CD14-positive monocyte (primary cell): Measurements from ENCODE around the gene MYO7B. TPM values are rescaled to one million over a fixed set of nuclear protein-coding genes. Genes with fewer than 3 reads are reported as not detected.

Source experiments
- DNase-seq, 3 donors: peaks; one replicate each; pipeline ENCODE4 v3.0.0-alpha.2; 2011 to 2022
- H2AFZ ChIP-seq: 2 replicates; pipeline ENCODE4 v1.6.0; 2012; ENCODE audit warnings: mild to moderate bottlenecking, low read depth, low read length, inconsistent platforms; ENCODE audit not compliant: insufficient read depth, poor library complexity, severe bottlenecking
- H3K27ac ChIP-seq, 2 donors: 1 replicate in 1 of 2; 2 replicates in 1 of 2; pipeline ENCODE4 v1.5.1; 2012 to 2013; ENCODE audit warnings: low read length in 2 of 2, control low read depth in 1 of 2, inconsistent platforms in 1 of 2, low read depth in 1 of 2, mild to moderate bottlenecking in 1 of 2
- H3K27me3 ChIP-seq, 2 donors: one replicate each; pipeline versions ENCODE4 v1.6.0 to v1.6.1; 2011 to 2013; ENCODE audit warnings: low read length in 2 of 2; ENCODE audit not compliant: control insufficient read depth in 2 of 2, insufficient read depth in 2 of 2
- H3K36me3 ChIP-seq, 2 donors: replicated peaks in 1 of 2; 1 replicate in 1 of 2; 2 replicates in 1 of 2; pipeline versions ENCODE4 v1.5.1 to v1.6.1; 2012 to 2013; ENCODE audit warnings: low read length in 2 of 2, control low read depth in 1 of 2, inconsistent platforms in 1 of 2, mild to moderate bottlenecking in 1 of 2; ENCODE audit not compliant: insufficient read depth in 2 of 2, control insufficient read depth in 1 of 2
- H3K4me1 ChIP-seq, 2 donors: 1 replicate in 1 of 2; 2 replicates in 1 of 2; pipeline versions ENCODE4 v1.5.1 to v1.6.1; 2012 to 2013; ENCODE audit warnings: low read length in 2 of 2, control low read depth in 1 of 2, inconsistent platforms in 1 of 2, mild to moderate bottlenecking in 1 of 2, moderate library complexity in 1 of 2; ENCODE audit not compliant: insufficient read depth in 2 of 2, control insufficient read depth in 1 of 2
- H3K4me2 ChIP-seq: replicated peaks from 2 replicates; pipeline ENCODE3; 2012; ENCODE audit warnings: low read length, moderate library complexity, mild to moderate bottlenecking; ENCODE audit not compliant: poor library complexity, severe bottlenecking; ENCODE audit errors: extremely low read depth
- H3K4me3 ChIP-seq, 3 experiments: fragments of 200-600 bp in 1 of 3; sonication (generic) in 1 of 3; replicated peaks in 1 of 3; 1 replicate in 2 of 3; 2 replicates in 1 of 3; pipeline ENCODE4 v1.5.1; 2011 to 2013; ENCODE audit warnings: low read length in 3 of 3, mild to moderate bottlenecking in 3 of 3, control low read depth in 2 of 3, low read depth in 2 of 3, inconsistent platforms in 1 of 3, moderate library complexity in 1 of 3
- H3K79me2 ChIP-seq: 2 replicates; pipeline ENCODE4 v1.6.0; 2012; ENCODE audit warnings: mild to moderate bottlenecking, control low read depth, inconsistent platforms, low read length, moderate library complexity; ENCODE audit not compliant: insufficient read depth
- H3K9ac ChIP-seq: 2 replicates; pipeline ENCODE4 v1.6.0; 2017; ENCODE audit warnings: low read length, mild to moderate bottlenecking; ENCODE audit not compliant: insufficient read depth, poor library complexity, severe bottlenecking
- H3K9me3 ChIP-seq, 2 donors: replicated peaks in 1 of 2; 1 replicate in 1 of 2; 2 replicates in 1 of 2; pipeline versions ENCODE4 v1.5.1 to v1.6.1; 2012 to 2013; ENCODE audit warnings: low read length in 2 of 2, control low read depth in 1 of 2; ENCODE audit not compliant: control insufficient read depth in 1 of 2, insufficient read depth in 1 of 2
- H4K20me1 ChIP-seq: 2 replicates; pipeline ENCODE4 v1.6.0; 2012; ENCODE audit warnings: mild to moderate bottlenecking, low read length, control low read depth, moderate library complexity; ENCODE audit not compliant: insufficient read depth
- H3K27ac Mint-ChIP-seq, 7 donors: one replicate each; pipeline ENCODE4 v1.8.0; 2020; ENCODE audit warnings: mild to moderate bottlenecking in 7 of 7, mixed read lengths in 7 of 7, moderate library complexity in 6 of 7, inconsistent platforms in 2 of 7
- H3K27me3 Mint-ChIP-seq, 3 donors: one replicate each; pipeline ENCODE4 v1.8.0; 2021 to 2022; ENCODE audit warnings: low read depth in 3 of 3, mild to moderate bottlenecking in 3 of 3, mixed read lengths in 3 of 3, moderate library complexity in 3 of 3, inconsistent platforms in 1 of 3
- H3K36me3 Mint-ChIP-seq, 2 donors: one replicate each; pipeline ENCODE4 v1.8.0; 2020; ENCODE audit warnings: mixed read lengths in 2 of 2, inconsistent platforms in 1 of 2, mild to moderate bottlenecking in 1 of 2
- H3K4me1 Mint-ChIP-seq: one replicate; pipeline ENCODE4 v1.8.0; 2020; ENCODE audit warnings: mild to moderate bottlenecking, mixed read lengths
- H3K4me3 Mint-ChIP-seq, 2 donors: one replicate each; pipeline ENCODE4 v1.8.0; 2020; ENCODE audit warnings: mild to moderate bottlenecking in 2 of 2, mixed read lengths in 2 of 2, moderate library complexity in 1 of 2
- H3K9me3 Mint-ChIP-seq, 7 donors: one replicate each; pipeline ENCODE4 v1.8.0; 2020 to 2022; ENCODE audit warnings: mixed read lengths in 7 of 7, mild to moderate bottlenecking in 6 of 7, moderate library complexity in 6 of 7, inconsistent platforms in 2 of 7
- CTCF ChIP-seq: fragments of 200-600 bp; IDR thresholded peaks from one replicate; pipeline ENCODE4 v1.8.0; 2022; ENCODE audit warnings: antibody characterized with exemption, mild to moderate bottlenecking
- WGBS: methylation state at CpG from one replicate; pipeline ENCODE4 v1.1.5; 2013; ENCODE audit warnings: missing lambda C conversion rate; ENCODE audit not compliant: insufficient coverage; 5-methylcytosine and 5-hydroxymethylcytosine counted together
- intact Hi-C, 2 donors: fragments of 100-400 bp; cut with micrococcal nuclease; formaldehyde crosslinking; loops; one replicate each; pipeline versions ENCODE4 v1.15.0 to v1.15.1; 2023
- polyA plus RNA-seq, 3 donors: library from polyadenylated mRNA; depleted of rRNA in 1 of 3; unstranded in 2 of 3; stranded (reverse) in 1 of 3; fragments of 300-500 nt in 2 of 3; fragments of >200 nt in 1 of 3; fragmentation: Illumina TruSeq in 2 of 3; gene quantifications; 1 replicate in 2 of 3; 2 replicates in 1 of 3; pipeline ENCODE4 v1.2.3, GENCODE V29; 2012 to 2021

The MYO7B gene
- polyA plus RNA-seq, 3 donors: 7.3 to 9.8 (median 9.0) TPM

GRCh38 chr2:127673291-127674069, 138.0 kb downstream of the MYO7B start:
- DNase-seq: no peak
- Histone ChIP-seq H3K79me2 (no peaks in the 10 kb centered on the region), H3K4me2 (no peak overlapping the region), H3K4me1 (peaks cover 7 to 13% of the 10 kb centered on the region in 2 donors), H3K36me3 (no peaks in the 10 kb centered on the region), H3K9me3 (peaks cover 5 to 7% of the 10 kb centered on the region in 2 donors), H3K27ac (no peak overlapping the region), H4K20me1 (no peaks in the 10 kb centered on the region), H3K9ac (no peak overlapping the region), H2AFZ (no peak overlapping the region), H3K27me3 (peaks cover 20 to 60% of the 10 kb centered on the region in 2 donors), H3K4me3 (no peak overlapping the region)
- peaks cover 69 to 93% (median 72%) of the 10 kb centered on the region in 3 donors for H3K27me3 Mint-ChIP-seq
- WGBS: 97% methylated on average over 11 of the region's 17 CpGs
- peaks cover 10% of the 10 kb centered on the region for H3K4me1 Mint-ChIP-seq
- peaks cover 3 to 11% of the 10 kb centered on the region in 2 donors for H3K36me3 Mint-ChIP-seq
- H3K4me3 Mint-ChIP-seq: peak overlapping the region; percentile 37 to 87
- intact Hi-C loops: no loop called here
- H3K9me3 Mint-ChIP-seq: peaks cover 0 to 9% (median 8%) of the 10 kb centered on the region in 7 donors
- TF ChIP-seq CTCF: no peak
- H3K27ac Mint-ChIP-seq: no peak overlapping the region

- H3K9me3 Mint-ChIP-seq: peaks cover 0 to 12% (median 8%) of the 10 kb centered on the region in 7 donors
- peak in 1 of 3 donors; percentile 25 for DNase-seq
- Histone ChIP-seq H2AFZ (peak overlapping the region; percentile 63), H3K27ac (no peak overlapping the region), H3K27me3 (peaks cover 20 to 60% of the 10 kb centered on the region in 2 donors), H3K9me3 (peaks cover 5 to 7% of the 10 kb centered on the region in 2 donors), H3K4me1 (peaks cover 7 to 13% of the 10 kb centered on the region in 2 donors), H4K20me1 (no peaks in the 10 kb centered on the region), H3K36me3 (no peaks in the 10 kb centered on the region), H3K4me3 (peak overlapping the region in 1 of 3 experiments; percentile 54), H3K79me2 (no peaks in the 10 kb centered on the region), H3K4me2 (peak overlapping the region; percentile 60), H3K9ac (peak overlapping the region; percentile 53)
- intact Hi-C loops: no loop called here
- WGBS: 11% methylated on average over 55 of the region's 72 CpGs
- H3K4me1 Mint-ChIP-seq: peaks cover 10% of the 10 kb centered on the region
- peaks cover 65 to 93% (median 72%) of the 10 kb centered on the region in 3 donors for H3K27me3 Mint-ChIP-seq
- peak overlapping the region in 1 of 7 donors; percentile 47 for H3K27ac Mint-ChIP-seq
- no peak for TF ChIP-seq CTCF
- H3K36me3 Mint-ChIP-seq: peaks cover 3 to 11% of the 10 kb centered on the region in 2 donors
- peak overlapping the region; percentile 68 to 87 for H3K4me3 Mint-ChIP-seq
These were observed 139.0 kb downstream of the MYO7B start for GRCh38 chr2:127674241-127675209.
